D721Med (cell line): ENCODE results near the gene SPOCK3.

Source experiments
- DNase-seq: peaks from one replicate; pipeline ENCODE4 v3.0.0; 2011; ENCODE audit warnings: low spot score; ENCODE audit not compliant: insufficient read length
- FAIRE-seq: peaks from 2 replicates; lab custom pipeline; 2011; peaks lifted over from hg19 to GRCh38; lab: Jason Lieb, UNC
- CTCF ChIP-seq: IDR thresholded peaks from 2 replicates; pipeline ENCODE4 v1.5.1; 2012; ENCODE audit warnings: mild to moderate bottlenecking, control low read depth; ENCODE audit not compliant: insufficient read depth; ENCODE audit errors: missing control alignments

Gene SPOCK3

DNA sequence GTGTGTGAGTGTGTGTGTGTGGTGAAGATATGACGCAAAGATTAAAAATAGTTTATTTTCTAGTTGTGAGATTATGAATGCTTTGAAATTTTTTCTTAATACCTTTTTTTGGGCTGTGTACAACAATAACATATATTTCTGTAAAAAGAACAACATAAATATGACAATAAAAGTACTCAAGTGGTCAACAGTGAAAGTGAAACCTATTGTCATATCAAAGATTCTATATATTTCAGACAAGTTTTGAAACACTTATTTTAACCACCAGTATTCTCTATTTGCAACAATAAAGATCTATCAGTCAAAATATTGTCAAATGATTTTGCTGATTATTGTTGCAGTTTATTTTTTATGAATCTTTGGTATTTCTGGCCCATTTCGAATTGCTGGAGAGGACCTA lies 98.0 kb downstream of the SPOCK3 start:
- TF ChIP-seq CTCF, result no peak
- DNase-seq (no peak), FAIRE-seq (no peak)

DNA sequence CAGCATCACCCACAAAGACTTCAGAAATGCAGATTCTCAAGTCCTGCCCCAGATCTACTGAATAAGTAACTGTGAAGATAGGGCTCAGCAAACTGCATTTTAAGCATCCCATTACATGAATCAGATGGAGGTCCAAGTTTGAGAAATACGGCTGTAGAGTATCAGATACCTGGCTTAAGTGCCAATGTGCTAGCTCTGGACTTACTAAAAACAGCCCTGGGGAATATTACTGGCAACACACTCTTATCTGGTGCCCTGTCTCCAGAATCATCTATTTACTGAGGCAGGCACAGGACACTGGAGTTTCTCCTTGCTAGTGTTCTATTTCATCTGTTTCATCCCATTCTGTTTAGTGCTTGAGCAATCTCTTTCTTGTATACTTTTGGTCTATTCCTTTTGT lies 105.1 kb downstream of the SPOCK3 start:
- DNase-seq, result no peak
- TF ChIP-seq CTCF, result no peak
- no peak for FAIRE-seq

DNA sequence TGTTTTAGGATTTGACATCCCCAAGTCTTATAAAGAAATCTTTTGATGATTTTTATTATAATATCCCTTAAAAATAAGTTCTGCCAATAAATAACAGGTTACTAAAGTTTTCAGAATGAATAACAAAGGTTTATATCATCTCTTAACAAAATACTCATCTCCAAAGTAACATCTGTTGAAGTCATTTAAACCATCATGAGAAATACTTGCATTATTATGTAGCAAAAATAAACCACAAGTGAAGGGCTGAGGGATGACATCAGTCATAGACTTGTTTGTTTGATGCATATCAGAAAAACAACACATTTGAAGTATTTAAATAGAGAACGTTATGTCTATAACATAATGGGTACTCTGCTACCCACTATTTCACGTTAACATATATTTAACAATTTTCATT lies 114.9 kb downstream of the SPOCK3 start:
- no peak for DNase-seq
- TF ChIP-seq CTCF, result no peak
- no peak for FAIRE-seq

GRCh38 chr4:167117273-167117672 lies 117.0 kb downstream of the SPOCK3 start:
- no peak for FAIRE-seq
- no peak for DNase-seq
- TF ChIP-seq CTCF, result no peak

DNA sequence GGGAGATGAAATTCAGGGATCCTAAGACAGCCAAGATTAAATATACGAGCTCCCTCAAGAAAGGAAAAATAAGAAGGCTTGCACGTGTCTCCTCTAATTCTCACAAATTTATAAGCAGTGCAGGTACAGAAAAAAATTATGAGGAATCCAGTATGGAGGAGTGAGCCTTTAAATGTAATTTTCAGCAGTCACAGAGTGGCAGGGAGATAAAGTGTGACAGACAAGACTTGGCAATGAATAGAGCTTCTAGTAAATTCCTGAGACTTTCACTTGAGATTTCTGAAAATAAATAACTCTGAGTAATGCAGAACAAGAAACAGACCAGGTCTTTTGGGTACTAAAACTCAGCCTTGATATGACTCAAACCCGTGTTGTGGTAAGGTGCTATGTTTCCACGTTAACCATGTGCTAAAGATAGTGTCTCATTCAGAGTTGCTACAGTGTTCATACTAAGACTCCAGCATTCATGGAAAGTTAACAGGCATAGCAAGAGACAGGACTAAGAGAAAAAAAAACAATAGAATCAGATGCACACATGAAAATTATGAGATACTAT lies 119.8 kb downstream of the SPOCK3 start:
- no peak for DNase-seq
- FAIRE-seq, result no peak
- TF ChIP-seq CTCF, result no peak

DNA sequence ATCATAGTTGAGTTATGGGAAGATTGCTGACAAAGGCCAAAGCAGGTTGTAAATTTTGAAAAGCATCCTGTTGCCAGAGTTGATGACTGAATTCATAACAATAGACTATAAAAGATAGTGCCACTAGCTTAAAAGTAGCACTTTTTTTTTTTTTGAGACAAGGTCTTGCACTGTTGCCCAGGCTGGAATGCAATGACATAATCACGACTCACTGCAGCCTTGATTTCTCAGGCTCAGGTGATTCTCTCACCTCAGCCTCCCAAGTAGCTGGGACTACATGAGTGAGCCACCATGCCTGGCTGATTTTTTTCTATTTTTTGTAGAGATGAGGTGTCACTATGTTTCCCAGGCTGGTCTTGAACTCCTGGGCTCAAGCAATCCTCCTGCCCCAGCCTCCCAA lies 122.7 kb downstream of the SPOCK3 start:
- no peak for TF ChIP-seq CTCF
- FAIRE-seq (no peak), DNase-seq (no peak)

GRCh38 chr4:167111092-167111491 lies 123.2 kb downstream of the SPOCK3 start:
- no peak for TF ChIP-seq CTCF
- no peak for DNase-seq
- FAIRE-seq, result no peak
